Measurements from ENCODE around the gene TMEM130. TPM values are rescaled to one million over a fixed set of nuclear protein-coding genes. Genes with fewer than 3 reads are reported as not detected.
A peak's percentile ranks its signal among the peaks of the same experiment; 100 is the strongest.

The TMEM130 gene
- polyA plus RNA-seq, 1 of the 3 experiments (the other 2 are of a cell fraction): 1.2 TPM

DNA sequence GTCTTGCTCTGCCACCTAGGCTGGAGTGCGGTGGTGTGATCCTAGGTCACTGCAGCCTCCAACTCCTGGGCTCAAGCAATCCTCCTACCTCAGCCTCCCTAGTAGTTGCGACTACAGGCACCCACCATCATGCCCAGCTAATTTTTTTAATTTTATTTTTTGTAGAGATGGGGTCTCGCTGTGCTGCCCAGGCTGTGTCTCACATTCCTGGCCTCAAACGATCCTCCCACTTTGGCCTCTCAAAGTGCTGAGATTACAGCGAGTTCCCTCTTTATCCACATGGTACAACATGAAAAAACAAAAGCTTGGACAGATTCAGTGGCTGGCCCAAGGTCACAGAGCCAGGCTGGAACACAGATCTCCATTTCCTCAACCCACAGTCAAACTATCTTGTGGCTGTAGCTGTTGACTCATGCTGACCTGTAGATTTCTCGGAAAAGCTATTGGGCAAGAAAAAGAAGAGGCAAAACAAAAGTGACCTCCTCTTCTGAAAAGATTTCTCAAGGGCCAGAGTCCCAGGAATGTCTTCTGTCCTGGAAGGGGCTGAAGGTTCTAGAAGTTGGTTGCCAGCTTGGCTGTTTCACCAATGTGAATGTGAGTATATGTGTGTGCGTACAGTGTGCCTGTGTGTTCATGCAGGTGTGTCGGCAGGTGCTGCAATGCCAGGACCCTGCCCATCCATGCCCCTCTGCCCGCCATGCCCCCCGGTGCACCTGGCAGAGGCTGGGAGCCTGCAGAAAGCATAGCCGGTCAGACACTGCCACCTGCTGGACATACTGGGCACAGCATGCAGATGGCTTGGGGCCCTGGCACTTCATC is 28.4 kb downstream of the TMEM130 start:
- H3K4me1 ChIP-seq (ENCODE audit: control insufficient read depth in 1 of 2, insufficient read depth in 2 of 2, low read depth in 1 of 2, low read length in 1 of 2): no peaks in the 10 kb centered on the region; a peak in 1 of 4 replicates
- DNase-seq: peak; percentile 88
- POLR2A ChIA-PET: no interaction called here
- no peaks in the 10 kb centered on the region for H4K20me1 ChIP-seq (ENCODE audit: insufficient read depth)
- H3K36me3 ChIP-seq (replicated peaks in 1 of 2; ENCODE audit: control insufficient read depth in 1 of 2, insufficient read depth in 2 of 2, low read length in 1 of 2): no peaks in the 10 kb centered on the region
- CTCF ChIA-PET: interaction anchor here (0.6 to 19.4 kb wide), 85 partner anchors 9 to 717 kb away, joined by 3 to 673 read pairs (median 4); partner anchors contain the start of genes BAIAP2L1, NPTX2, TMEM130 and TRRAP
- WGBS (ENCODE audit: low lambda C conversion rate): 24% methylated on average over 8 of the region's 11 CpGs
- H3K4me3 ChIP-seq (ENCODE audit: low read depth in 2 of 2, low read length in 1 of 2): peak overlapping the region in 1 of 2 experiments; percentile 6; a peak in 1 of 4 replicates
- no peaks in the 10 kb centered on the region for H3K9me3 ChIP-seq
- H3F3A ChIP-seq (replicated peaks; ENCODE audit: insufficient read depth): no peaks in the 10 kb centered on the region
- no peak overlapping the region for H2AFZ ChIP-seq (ENCODE audit: low read depth)
- no peak overlapping the region for H3K27ac ChIP-seq (ENCODE audit: low read depth in 2 of 2, low read length in 1 of 2)
- no peaks in the 10 kb centered on the region for H3K9me2 ChIP-seq
- H3K79me2 ChIP-seq (ENCODE audit: insufficient read depth): no peaks in the 10 kb centered on the region
- TF ChIP-seq, protein P1, sequence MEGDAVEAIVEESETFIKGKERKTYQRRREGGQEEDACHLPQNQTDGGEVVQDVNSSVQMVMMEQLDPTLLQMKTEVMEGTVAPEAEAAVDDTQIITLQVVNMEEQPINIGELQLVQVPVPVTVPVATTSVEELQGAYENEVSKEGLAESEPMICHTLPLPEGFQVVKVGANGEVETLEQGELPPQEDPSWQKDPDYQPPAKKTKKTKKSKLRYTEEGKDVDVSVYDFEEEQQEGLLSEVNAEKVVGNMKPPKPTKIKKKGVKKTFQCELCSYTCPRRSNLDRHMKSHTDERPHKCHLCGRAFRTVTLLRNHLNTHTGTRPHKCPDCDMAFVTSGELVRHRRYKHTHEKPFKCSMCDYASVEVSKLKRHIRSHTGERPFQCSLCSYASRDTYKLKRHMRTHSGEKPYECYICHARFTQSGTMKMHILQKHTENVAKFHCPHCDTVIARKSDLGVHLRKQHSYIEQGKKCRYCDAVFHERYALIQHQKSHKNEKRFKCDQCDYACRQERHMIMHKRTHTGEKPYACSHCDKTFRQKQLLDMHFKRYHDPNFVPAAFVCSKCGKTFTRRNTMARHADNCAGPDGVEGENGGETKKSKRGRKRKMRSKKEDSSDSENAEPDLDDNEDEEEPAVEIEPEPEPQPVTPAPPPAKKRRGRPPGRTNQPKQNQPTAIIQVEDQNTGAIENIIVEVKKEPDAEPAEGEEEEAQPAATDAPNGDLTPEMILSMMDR (IDR thresholded peaks at IDR 0.05): peak; percentile 100
- TF ChIP-seq, protein P2, sequence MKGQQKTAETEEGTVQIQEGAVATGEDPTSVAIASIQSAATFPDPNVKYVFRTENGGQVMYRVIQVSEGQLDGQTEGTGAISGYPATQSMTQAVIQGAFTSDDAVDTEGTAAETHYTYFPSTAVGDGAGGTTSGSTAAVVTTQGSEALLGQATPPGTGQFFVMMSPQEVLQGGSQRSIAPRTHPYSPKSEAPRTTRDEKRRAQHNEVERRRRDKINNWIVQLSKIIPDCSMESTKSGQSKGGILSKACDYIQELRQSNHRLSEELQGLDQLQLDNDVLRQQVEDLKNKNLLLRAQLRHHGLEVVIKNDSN (IDR thresholded peaks at IDR 0.05; ENCODE audit: borderline replicate concordance, low read depth): no peak
- TF ChIP-seq JUND (IDR thresholded peaks at IDR 0.05) (no peak), GABPA (IDR thresholded peaks at IDR 0.05; ENCODE audit: low read depth) (no peak), RAD21 (IDR thresholded peaks at IDR 0.05; ENCODE audit: low read length) (peak; percentile 99), SMC3 (IDR thresholded peaks at IDR 0.05; ENCODE audit: low read depth, low read length) (peak; percentile 97), GATA2 (CRISPR knock-in tag; IDR thresholded peaks at IDR 0.05) (no peak), MXI1 (IDR thresholded peaks at IDR 0.05; ENCODE audit: low read depth, low read length) (0 out of 2 replicates have a peak, but pooled peaks have one; percentile 22), POLR2AphosphoS5 (IDR thresholded peaks at IDR 0.05; ENCODE audit: low read depth, low read length) (no peak)
- H3K9ac ChIP-seq: no peak overlapping the region
- no peaks in the 10 kb centered on the region for H3K27me3 ChIP-seq (ENCODE audit: insufficient read depth)
- H3K4me2 ChIP-seq: 0 out of 2 replicates have a peak overlapping the region, but pooled peaks have one; percentile 1

DNA sequence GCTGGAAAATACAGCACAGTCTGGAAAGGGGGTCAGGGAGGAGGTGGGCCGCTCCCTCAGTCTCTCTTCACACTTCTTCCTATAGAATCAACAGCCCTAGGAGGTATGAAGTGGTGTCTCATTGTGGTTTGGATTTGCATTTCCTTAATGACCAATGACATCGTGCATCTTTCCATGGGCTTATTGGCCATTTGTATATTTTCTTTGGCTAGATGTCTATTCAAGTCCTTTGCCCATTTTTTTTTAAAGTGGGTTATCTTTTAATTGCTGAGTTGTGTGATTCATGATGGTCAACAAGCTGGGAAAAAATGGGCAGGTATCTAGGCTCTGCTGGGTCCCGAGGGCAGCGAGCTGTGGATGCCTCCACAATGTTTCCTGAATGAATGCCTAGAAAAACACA is 29.1 kb downstream of the TMEM130 start:
- Histone ChIP-seq H3K9me2 (no peaks in the 10 kb centered on the region), H3K9ac (no peak overlapping the region), H3K36me3 (replicated peaks in 1 of 2; ENCODE audit: control insufficient read depth in 1 of 2, insufficient read depth in 2 of 2, low read length in 1 of 2) (no peaks in the 10 kb centered on the region), H2AFZ (ENCODE audit: low read depth) (no peak overlapping the region), H3K79me2 (ENCODE audit: insufficient read depth) (no peaks in the 10 kb centered on the region), H4K20me1 (ENCODE audit: insufficient read depth) (no peaks in the 10 kb centered on the region), H3K27me3 (ENCODE audit: insufficient read depth) (peaks cover 4% of the 10 kb centered on the region; the same call in 1 of the 2 replicates), H3K9me3 (no peaks in the 10 kb centered on the region), H3K4me1 (ENCODE audit: control insufficient read depth in 1 of 2, insufficient read depth in 2 of 2, low read depth in 1 of 2, low read length in 1 of 2) (no peaks in the 10 kb centered on the region; a peak in 1 of 4 replicates), H3K4me2 (no peak overlapping the region), H3K4me3 (ENCODE audit: low read depth in 2 of 2, low read length in 1 of 2) (no peak overlapping the region), H3K27ac (ENCODE audit: low read depth in 2 of 2, low read length in 1 of 2) (no peak overlapping the region), H3F3A (replicated peaks; ENCODE audit: insufficient read depth) (no peaks in the 10 kb centered on the region)
- ChIA-PET CTCF (interaction anchor here (0.6 to 19.4 kb wide), 58 partner anchors 9 to 716 kb away, joined by 3 to 673 read pairs (median 5); partner anchors contain the start of genes NPTX2, TMEM130 and TRRAP), POLR2A (no interaction called here)
- 24% methylated on average over 4 of the region's 4 CpGs for WGBS (ENCODE audit: low lambda C conversion rate)
- DNase-seq: no peak
- no peak for TF ChIP-seq GABPA (IDR thresholded peaks at IDR 0.05; ENCODE audit: low read depth)
- TF ChIP-seq EP300 (IDR thresholded peaks at IDR 0.05; ENCODE audit: borderline replicate concordance in 1 of 2, low read depth in 1 of 2, low read length in 1 of 2): no peak
- TF ChIP-seq, protein P3, sequence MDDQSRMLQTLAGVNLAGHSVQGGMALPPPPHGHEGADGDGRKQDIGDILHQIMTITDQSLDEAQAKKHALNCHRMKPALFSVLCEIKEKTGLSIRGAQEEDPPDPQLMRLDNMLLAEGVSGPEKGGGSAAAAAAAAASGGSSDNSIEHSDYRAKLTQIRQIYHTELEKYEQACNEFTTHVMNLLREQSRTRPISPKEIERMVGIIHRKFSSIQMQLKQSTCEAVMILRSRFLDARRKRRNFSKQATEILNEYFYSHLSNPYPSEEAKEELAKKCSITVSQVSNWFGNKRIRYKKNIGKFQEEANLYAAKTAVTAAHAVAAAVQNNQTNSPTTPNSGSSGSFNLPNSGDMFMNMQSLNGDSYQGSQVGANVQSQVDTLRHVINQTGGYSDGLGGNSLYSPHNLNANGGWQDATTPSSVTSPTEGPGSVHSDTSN (IDR thresholded peaks at IDR 0.05): no peak
- TF ChIP-seq RCOR1 (IDR thresholded peaks at IDR 0.05; ENCODE audit: low read length): no peak
- no peak for TF ChIP-seq RXRA (IDR thresholded peaks at IDR 0.05; ENCODE audit: borderline replicate concordance, low read depth)
- TF ChIP-seq TAF1 (IDR thresholded peaks at IDR 0.05; ENCODE audit: borderline replicate concordance, low read depth, low read length): no peak
- TF ChIP-seq, protein P4, sequence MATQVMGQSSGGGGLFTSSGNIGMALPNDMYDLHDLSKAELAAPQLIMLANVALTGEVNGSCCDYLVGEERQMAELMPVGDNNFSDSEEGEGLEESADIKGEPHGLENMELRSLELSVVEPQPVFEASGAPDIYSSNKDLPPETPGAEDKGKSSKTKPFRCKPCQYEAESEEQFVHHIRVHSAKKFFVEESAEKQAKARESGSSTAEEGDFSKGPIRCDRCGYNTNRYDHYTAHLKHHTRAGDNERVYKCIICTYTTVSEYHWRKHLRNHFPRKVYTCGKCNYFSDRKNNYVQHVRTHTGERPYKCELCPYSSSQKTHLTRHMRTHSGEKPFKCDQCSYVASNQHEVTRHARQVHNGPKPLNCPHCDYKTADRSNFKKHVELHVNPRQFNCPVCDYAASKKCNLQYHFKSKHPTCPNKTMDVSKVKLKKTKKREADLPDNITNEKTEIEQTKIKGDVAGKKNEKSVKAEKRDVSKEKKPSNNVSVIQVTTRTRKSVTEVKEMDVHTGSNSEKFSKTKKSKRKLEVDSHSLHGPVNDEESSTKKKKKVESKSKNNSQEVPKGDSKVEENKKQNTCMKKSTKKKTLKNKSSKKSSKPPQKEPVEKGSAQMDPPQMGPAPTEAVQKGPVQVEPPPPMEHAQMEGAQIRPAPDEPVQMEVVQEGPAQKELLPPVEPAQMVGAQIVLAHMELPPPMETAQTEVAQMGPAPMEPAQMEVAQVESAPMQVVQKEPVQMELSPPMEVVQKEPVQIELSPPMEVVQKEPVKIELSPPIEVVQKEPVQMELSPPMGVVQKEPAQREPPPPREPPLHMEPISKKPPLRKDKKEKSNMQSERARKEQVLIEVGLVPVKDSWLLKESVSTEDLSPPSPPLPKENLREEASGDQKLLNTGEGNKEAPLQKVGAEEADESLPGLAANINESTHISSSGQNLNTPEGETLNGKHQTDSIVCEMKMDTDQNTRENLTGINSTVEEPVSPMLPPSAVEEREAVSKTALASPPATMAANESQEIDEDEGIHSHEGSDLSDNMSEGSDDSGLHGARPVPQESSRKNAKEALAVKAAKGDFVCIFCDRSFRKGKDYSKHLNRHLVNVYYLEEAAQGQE (IDR thresholded peaks at IDR 0.05; ENCODE audit: low read depth, low read length): no peak
- TF ChIP-seq RAD21 (IDR thresholded peaks at IDR 0.05; ENCODE audit: low read length): no peak
- TF ChIP-seq, protein P5, sequence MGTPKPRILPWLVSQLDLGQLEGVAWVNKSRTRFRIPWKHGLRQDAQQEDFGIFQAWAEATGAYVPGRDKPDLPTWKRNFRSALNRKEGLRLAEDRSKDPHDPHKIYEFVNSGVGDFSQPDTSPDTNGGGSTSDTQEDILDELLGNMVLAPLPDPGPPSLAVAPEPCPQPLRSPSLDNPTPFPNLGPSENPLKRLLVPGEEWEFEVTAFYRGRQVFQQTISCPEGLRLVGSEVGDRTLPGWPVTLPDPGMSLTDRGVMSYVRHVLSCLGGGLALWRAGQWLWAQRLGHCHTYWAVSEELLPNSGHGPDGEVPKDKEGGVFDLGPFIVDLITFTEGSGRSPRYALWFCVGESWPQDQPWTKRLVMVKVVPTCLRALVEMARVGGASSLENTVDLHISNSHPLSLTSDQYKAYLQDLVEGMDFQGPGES (IDR thresholded peaks at IDR 0.05; ENCODE audit: low read depth, low read length): no peak
- TF ChIP-seq ELF1 (IDR thresholded peaks at IDR 0.05): no peak
- TF ChIP-seq MXI1 (IDR thresholded peaks at IDR 0.05; ENCODE audit: low read depth, low read length): no peak
- no peak for TF ChIP-seq POLR2AphosphoS5 (IDR thresholded peaks at IDR 0.05; ENCODE audit: low read depth, low read length)

Measured in SK-N-SH (cell line).